Measurements from ENCODE around the gene FAM236C.
"Not testable (repeated sequence)": the region's sequence is repeated elsewhere in the genome, so short reads cannot be mapped to it uniquely, and the experiment has no call there.

GRCh38 chrX:72936455-72936854, 24.0 kb downstream of the FAM236C start:
- not testable (repeated sequence) for TF ChIP-seq CTCF (IDR thresholded peaks at IDR 0.05); ZFX (IDR thresholded peaks at IDR 0.05; ENCODE audit: borderline replicate concordance)

Measured in 22Rv1 (cell line).